DOHH2 (cell line): ENCODE measurements around the gene CCSER2.

Source experiments
- EZH2phosphoT487 ChIP-seq: fragments of 200-600 bp; sonication (generic); IDR thresholded peaks from 2 replicates; pipeline ENCODE4 v1.6.1; 2017; ENCODE audit warnings: borderline replicate concordance, mild to moderate bottlenecking, antibody characterized with exemption, low read length, moderate library complexity, mixed read lengths
- TF ChIP-seq, protein P1 (sequence below): fragments of 200-600 bp; sonication (generic); IDR thresholded peaks from one replicate; pipeline ENCODE4 v1.5.1; 2014; ENCODE audit warnings: antibody characterized with exemption, mild to moderate bottlenecking, low read depth, low read length; ENCODE audit not compliant: poor library complexity, severe bottlenecking

- TF ChIP-seq, protein P1, sequence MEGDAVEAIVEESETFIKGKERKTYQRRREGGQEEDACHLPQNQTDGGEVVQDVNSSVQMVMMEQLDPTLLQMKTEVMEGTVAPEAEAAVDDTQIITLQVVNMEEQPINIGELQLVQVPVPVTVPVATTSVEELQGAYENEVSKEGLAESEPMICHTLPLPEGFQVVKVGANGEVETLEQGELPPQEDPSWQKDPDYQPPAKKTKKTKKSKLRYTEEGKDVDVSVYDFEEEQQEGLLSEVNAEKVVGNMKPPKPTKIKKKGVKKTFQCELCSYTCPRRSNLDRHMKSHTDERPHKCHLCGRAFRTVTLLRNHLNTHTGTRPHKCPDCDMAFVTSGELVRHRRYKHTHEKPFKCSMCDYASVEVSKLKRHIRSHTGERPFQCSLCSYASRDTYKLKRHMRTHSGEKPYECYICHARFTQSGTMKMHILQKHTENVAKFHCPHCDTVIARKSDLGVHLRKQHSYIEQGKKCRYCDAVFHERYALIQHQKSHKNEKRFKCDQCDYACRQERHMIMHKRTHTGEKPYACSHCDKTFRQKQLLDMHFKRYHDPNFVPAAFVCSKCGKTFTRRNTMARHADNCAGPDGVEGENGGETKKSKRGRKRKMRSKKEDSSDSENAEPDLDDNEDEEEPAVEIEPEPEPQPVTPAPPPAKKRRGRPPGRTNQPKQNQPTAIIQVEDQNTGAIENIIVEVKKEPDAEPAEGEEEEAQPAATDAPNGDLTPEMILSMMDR = no peak
- no peak for TF ChIP-seq EZH2phosphoT487
These were observed 59.8 kb downstream of the CCSER2 start for GRCh38 chr10:84388148-84388547.
